AML-193 (cell line): ENCODE results near the gene C13orf46.

Experiments used
- DNase-seq, 2 experiments: peaks; one replicate each; lab custom pipeline; 2025; lab: John Stamatoyannopoulos, UW

The C13orf46 gene

GRCh38 chr13:113954046-113954835 lies 19.6 kb downstream of the C13orf46 start:
- no peak for DNase-seq

DNA sequence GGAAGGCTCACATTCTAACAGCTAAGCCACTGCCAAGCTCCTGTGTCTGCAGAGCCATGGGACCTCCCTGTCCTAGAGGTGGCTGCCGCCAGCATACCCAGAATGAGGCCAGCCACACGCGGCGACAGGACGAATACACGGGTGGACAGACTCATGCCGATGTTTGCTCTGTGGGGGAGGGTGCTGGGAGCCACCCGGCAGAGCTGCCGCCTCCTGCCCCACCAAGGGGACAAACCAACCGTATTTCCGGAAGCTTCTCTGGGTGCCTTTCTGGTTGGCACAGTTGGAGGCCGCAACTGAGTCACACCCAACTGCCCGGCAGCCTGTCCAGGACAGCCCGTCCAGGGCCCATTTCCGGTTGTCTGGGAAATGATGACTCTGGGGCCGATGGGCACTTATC lies 20.3 kb downstream of the C13orf46 start:
- DNase-seq = no peak

GRCh38 chr13:113952983-113953520 lies 20.8 kb downstream of the C13orf46 start:
- no peak for DNase-seq

DNA sequence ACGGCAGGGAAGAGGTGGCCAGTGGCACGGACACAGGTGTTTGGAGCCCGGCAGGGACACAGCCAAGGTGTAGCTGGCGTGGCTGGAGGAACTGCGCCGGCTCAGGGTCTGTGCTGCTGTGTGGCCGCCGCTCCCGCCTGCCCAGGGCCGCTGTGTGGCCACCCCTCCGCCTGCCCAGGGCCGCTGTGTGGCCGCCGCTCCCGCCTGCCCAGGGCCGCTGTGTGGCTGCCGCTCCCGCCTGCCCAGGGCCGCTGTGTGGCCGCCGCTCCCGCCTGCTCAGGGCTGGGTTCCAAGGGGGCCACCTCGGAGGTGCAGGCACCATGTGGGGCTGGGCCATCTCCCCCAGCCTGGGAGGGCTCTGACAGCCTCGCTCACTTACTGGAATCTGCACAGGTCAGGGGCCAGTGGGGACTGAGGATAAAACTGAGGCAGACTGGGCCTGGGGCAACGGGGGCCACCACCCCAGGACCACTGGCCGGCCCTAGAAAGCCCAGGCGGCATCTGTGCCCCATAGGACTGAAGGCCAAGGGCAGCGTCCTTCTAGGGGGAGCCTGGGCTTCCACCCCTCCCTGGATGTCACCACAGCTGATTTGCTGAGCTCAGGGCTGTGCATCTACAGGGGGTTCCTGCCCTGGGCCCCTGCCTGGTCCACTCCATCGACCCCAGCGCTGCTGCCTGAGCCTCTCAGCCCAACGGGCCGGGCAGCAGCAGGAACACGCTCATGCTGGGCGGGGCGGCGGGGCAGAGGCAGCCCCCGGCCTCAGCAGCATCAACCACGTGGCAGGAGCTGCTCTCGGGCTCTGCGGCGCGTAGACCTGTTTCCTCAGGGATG lies 21.5 kb downstream of the C13orf46 start:
- no peak for DNase-seq

- peak; percentile 34 to 35 for DNase-seq
These were observed 22.5 kb downstream of the C13orf46 start for GRCh38 chr13:113951246-113951999.

- no peak for DNase-seq
These were observed 23.2 kb downstream of the C13orf46 start for GRCh38 chr13:113950451-113951245.

GRCh38 chr13:113949546-113949945 lies 24.3 kb downstream of the C13orf46 start:
- DNase-seq = no peak

DNA sequence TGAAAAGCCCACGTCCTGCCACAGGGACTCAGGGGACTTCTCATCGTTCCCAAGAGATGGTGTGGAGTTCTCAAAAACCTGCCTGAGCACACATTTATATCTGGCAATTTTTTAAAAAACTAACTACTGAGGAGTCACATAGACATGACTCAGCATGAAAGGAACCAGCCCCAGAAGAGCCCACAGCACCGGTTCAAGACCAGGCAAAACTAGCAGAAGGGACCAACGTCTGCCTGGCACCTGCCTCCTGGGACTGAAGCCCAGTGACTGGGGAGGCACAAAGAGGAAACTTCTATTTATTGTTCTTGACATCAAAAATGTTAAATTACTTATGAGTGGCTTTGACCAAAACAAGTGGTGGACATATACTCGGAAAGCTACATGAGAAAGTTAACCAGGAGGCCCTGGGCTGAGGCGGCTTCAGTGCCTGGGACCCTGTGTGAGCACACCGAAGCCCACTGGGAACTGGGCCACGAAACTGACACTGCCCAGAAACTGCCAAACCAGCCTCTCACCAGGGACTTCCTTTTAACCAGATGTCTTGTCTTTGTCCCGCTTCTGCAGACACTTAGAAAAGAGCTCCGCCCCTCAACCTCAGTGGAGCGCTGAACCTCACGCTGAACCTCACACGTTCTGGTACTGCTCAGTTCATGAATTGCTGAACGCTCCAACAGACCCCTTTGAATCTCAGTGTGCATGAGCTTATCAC lies 25.7 kb downstream of the C13orf46 start:
- no peak for DNase-seq

DNA sequence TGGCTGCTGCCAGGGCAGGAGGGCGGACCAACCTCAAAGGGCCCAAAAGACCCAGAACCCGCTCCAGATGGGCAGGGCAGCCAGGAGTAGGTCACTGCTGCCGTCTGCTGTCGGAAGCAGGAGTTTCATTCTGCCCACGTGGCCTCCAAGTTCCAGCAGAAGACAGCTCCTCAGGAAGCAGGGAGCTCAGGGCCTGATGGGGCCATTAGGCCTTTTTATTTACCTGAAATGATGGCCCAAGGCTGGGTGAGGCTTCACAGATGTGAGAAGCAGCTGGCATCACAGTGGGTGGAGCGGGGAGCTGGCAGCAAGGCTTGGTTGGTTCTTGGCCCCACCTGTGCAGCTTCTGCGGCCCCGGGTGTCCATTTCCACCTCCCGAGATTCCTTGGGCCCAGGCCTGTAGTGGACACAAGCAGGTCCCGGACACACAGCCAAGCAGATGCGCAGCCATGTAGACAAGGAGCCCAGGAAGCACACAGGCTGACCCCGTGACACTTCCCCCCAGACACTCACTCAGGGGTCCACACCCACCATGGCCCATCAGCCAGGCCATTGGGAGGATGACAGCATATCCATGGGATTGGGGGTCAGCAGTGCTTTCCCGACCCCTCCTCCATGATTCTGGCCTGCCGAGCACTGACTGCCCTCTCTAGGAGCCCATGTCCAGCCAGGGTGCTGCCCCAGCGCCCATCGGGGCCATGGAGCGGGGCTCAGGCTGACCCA lies 26.4 kb downstream of the C13orf46 start:
- DNase-seq = no peak

GRCh38 chr13:113946409-113947181 lies 27.3 kb downstream of the C13orf46 start:
- DNase-seq = no peak

DNA sequence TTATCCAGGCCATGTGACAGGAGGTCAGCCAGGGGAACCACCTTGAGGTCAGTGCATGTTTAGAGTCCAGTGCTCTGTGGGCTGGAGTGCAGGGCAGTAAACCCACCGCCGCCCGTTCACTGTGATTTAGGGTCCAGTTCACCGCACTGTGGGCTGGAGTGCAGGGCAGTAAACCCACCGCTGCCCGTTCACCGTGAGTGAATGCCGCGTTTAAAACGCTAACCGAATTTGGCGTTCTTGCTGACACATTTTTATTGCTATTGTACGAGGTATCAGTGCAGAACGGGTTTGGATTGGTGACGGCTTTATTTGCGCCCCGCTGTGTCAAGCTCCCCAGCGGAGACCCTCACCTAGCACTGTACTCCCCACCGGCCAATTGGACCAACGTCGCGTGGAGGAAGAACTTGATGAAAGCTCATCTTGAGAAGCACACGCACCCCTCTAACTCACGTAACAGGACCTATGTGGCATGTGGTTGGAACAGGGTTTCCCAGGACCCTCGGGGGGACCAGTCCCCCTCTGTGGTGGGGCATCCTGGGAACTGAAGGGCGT lies 27.9 kb downstream of the C13orf46 start:
- no peak for DNase-seq

- no peak for DNase-seq
These were observed 29.9 kb downstream of the C13orf46 start for GRCh38 chr13:113943821-113944565.

DNA sequence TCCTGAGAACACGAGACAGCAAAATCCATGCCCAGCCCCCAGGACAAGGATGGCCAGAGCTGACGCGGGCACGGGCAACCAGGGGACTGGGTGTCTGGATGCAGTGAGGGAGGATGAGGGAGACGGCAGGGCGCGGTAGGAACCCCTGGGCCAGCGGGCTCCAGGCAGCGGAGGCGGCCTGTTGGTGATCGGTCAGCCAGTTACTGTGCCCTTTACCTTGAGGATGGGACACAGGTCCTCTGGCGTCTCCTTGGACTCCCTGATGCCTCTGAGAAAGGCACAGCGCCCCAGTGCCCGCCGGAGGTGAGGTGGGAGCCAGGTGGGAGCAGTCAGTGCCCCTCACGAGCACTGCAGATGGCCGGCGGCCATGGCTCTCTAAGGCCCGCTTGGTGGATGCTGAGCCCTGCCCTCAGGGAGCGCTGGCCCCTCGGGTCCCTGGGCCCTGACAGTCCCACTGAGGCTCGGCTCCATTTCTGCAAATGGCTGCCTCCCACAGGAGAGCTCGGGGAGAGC lies 31.2 kb downstream of the C13orf46 start:
- DNase-seq = no peak

- no peak for DNase-seq
These were observed 32.2 kb downstream of the C13orf46 start for GRCh38 chr13:113941571-113942191.

DNA sequence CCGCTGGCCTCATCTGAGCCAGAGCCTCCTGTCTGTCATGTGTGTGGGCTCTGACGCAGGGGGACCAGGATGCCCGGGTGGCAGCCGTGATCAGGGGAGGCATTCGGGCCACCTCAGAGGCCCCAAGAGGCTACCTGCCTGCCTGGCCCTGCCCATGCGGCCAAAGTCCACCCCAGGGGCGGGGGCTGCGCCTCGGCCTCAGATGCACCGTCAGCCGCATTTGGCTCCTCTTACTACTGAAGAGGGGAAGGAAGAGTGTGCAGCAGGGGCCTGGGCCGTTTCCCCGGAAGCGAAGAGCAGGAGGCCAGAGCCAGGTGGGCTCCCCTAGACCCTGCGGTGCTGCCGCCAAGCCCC lies 34.0 kb downstream of the C13orf46 start:
- DNase-seq = no peak

DNA sequence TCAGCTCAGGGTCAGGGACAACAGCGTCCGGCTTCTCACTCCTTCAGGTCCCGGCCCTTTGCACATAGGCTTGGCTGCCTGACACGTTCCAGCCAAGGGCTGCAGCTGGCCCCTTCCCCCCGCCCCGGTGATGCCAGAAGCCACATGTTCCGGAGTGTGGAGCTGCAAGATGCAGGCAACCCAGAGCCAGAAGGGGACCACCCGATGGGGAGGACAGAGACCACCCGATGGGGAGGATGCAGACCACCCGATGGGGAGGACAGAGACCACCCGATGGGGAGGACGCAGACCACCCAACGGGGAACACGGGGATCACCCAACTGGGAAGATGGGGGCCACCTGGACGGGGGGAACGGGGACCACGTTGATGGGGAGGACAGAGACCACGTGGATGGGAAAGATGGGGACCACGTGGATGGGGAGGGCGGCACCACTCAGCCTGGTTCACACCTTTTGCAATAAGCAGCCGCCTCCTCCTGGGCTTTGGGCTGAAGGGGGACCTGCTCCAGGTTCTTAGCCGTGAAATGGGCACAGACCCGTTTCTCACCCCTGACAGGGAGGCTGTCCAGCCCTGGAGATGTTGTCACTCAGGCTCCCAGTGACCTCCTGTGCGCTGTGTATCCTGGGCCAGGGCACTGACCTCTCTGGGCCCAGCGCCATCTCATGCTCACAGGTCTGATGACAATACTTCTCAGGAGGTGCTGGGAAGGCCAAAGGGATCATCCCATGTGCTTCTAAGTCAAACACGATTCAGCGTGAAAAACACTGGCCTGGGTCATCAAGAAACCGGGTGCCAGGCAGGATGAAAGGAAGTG lies 34.5 kb downstream of the C13orf46 start:
- DNase-seq = no peak

GRCh38 chr13:113938716-113939115 lies 35.2 kb downstream of the C13orf46 start:
- no peak for DNase-seq
